Measurements from ENCODE around the gene FAM151B.

FAM151B gene

GRCh38 chr5:80504833-80505232, 16.9 kb downstream of the FAM151B start:
- H3K4me1 ChIP-seq (ENCODE audit: control insufficient read depth, insufficient read depth, low read length) = peaks cover 4% of the 10 kb centered on the region
- no peaks in the 10 kb centered on the region for H3K9me3 ChIP-seq (ENCODE audit: control insufficient read depth, low read length)
- H3K4me3 ChIP-seq (ENCODE audit: low read length) = no peak overlapping the region
- no peaks in the 10 kb centered on the region for H3K36me3 ChIP-seq (ENCODE audit: control insufficient read depth, insufficient read depth, low read length, severe bottlenecking)
- no peak for DNase-seq (ENCODE audit: low read depth)
- no peaks in the 10 kb centered on the region for H3K27me3 ChIP-seq (replicated peaks; ENCODE audit: control insufficient read depth, insufficient read depth, low read length)
- H3K9ac ChIP-seq (ENCODE audit: low read length) = no peak overlapping the region

- DNase-seq (ENCODE audit: low read depth) = no peak
- Histone ChIP-seq H3K9ac (ENCODE audit: low read length) (no peak overlapping the region), H3K4me3 (ENCODE audit: low read length) (no peak overlapping the region), H3K27me3 (replicated peaks; ENCODE audit: control insufficient read depth, insufficient read depth, low read length) (no peaks in the 10 kb centered on the region), H3K9me3 (ENCODE audit: control insufficient read depth, low read length) (no peaks in the 10 kb centered on the region), H3K36me3 (ENCODE audit: control insufficient read depth, insufficient read depth, low read length, severe bottlenecking) (no peaks in the 10 kb centered on the region), H3K4me1 (ENCODE audit: control insufficient read depth, insufficient read depth, low read length) (peaks cover 1% of the 10 kb centered on the region)
These were observed 19.8 kb downstream of the FAM151B start for GRCh38 chr5:80507663-80508062.

GRCh38 chr5:80508844-80509243, 20.9 kb downstream of the FAM151B start:
- H3K36me3 ChIP-seq (ENCODE audit: control insufficient read depth, insufficient read depth, low read length, severe bottlenecking) = no peaks in the 10 kb centered on the region
- H3K9ac ChIP-seq (ENCODE audit: low read length) = no peak overlapping the region
- no peaks in the 10 kb centered on the region for H3K27me3 ChIP-seq (replicated peaks; ENCODE audit: control insufficient read depth, insufficient read depth, low read length)
- H3K4me3 ChIP-seq (ENCODE audit: low read length) = no peak overlapping the region
- H3K9me3 ChIP-seq (ENCODE audit: control insufficient read depth, low read length) = no peaks in the 10 kb centered on the region
- no peaks in the 10 kb centered on the region for H3K4me1 ChIP-seq (ENCODE audit: control insufficient read depth, insufficient read depth, low read length)
- no peak for DNase-seq (ENCODE audit: low read depth)

- Histone ChIP-seq H3K4me1 (ENCODE audit: control insufficient read depth, insufficient read depth, low read length) (no peaks in the 10 kb centered on the region), H3K27me3 (replicated peaks; ENCODE audit: control insufficient read depth, insufficient read depth, low read length) (no peaks in the 10 kb centered on the region), H3K9ac (ENCODE audit: low read length) (no peak overlapping the region), H3K36me3 (ENCODE audit: control insufficient read depth, insufficient read depth, low read length, severe bottlenecking) (no peaks in the 10 kb centered on the region), H3K9me3 (ENCODE audit: control insufficient read depth, low read length) (no peaks in the 10 kb centered on the region), H3K4me3 (ENCODE audit: low read length) (no peak overlapping the region)
- no peak for DNase-seq (ENCODE audit: low read depth)
These were observed 21.5 kb downstream of the FAM151B start for GRCh38 chr5:80509362-80509761.

GRCh38 chr5:80516826-80517225, 28.9 kb downstream of the FAM151B start:
- peak; percentile 72 for DNase-seq (ENCODE audit: low read depth)
- Histone ChIP-seq H3K27me3 (replicated peaks; ENCODE audit: control insufficient read depth, insufficient read depth, low read length) (no peaks in the 10 kb centered on the region), H3K9me3 (ENCODE audit: control insufficient read depth, low read length) (no peaks in the 10 kb centered on the region), H3K4me3 (ENCODE audit: low read length) (no peak overlapping the region), H3K9ac (ENCODE audit: low read length) (no peak overlapping the region), H3K4me1 (ENCODE audit: control insufficient read depth, insufficient read depth, low read length) (no peaks in the 10 kb centered on the region), H3K36me3 (ENCODE audit: control insufficient read depth, insufficient read depth, low read length, severe bottlenecking) (peaks cover 5% of the 10 kb centered on the region)

- Histone ChIP-seq H3K4me3 (ENCODE audit: low read length) (no peak overlapping the region), H3K27me3 (replicated peaks; ENCODE audit: control insufficient read depth, insufficient read depth, low read length) (no peaks in the 10 kb centered on the region), H3K9me3 (ENCODE audit: control insufficient read depth, low read length) (no peaks in the 10 kb centered on the region), H3K9ac (ENCODE audit: low read length) (no peak overlapping the region), H3K36me3 (ENCODE audit: control insufficient read depth, insufficient read depth, low read length, severe bottlenecking) (no peaks in the 10 kb centered on the region), H3K4me1 (ENCODE audit: control insufficient read depth, insufficient read depth, low read length) (no peaks in the 10 kb centered on the region)
- DNase-seq (ENCODE audit: low read depth) = peak; percentile 27
These were observed 52.8 kb downstream of the FAM151B start for GRCh38 chr5:80540691-80541090.

- no peak for DNase-seq (ENCODE audit: low read depth)
- Histone ChIP-seq H3K4me3 (ENCODE audit: low read length) (no peak overlapping the region), H3K9ac (ENCODE audit: low read length) (no peak overlapping the region), H3K4me1 (ENCODE audit: control insufficient read depth, insufficient read depth, low read length) (no peaks in the 10 kb centered on the region), H3K27me3 (replicated peaks; ENCODE audit: control insufficient read depth, insufficient read depth, low read length) (no peaks in the 10 kb centered on the region), H3K9me3 (ENCODE audit: control insufficient read depth, low read length) (no peaks in the 10 kb centered on the region), H3K36me3 (ENCODE audit: control insufficient read depth, insufficient read depth, low read length, severe bottlenecking) (no peaks in the 10 kb centered on the region)
These were observed 53.5 kb downstream of the FAM151B start for GRCh38 chr5:80541392-80541791.

GRCh38 chr5:80554646-80555045, 66.7 kb downstream of the FAM151B start:
- Histone ChIP-seq H3K36me3 (ENCODE audit: control insufficient read depth, insufficient read depth, low read length, severe bottlenecking) (no peaks in the 10 kb centered on the region), H3K4me1 (ENCODE audit: control insufficient read depth, insufficient read depth, low read length) (no peaks in the 10 kb centered on the region), H3K9me3 (ENCODE audit: control insufficient read depth, low read length) (no peaks in the 10 kb centered on the region), H3K27me3 (replicated peaks; ENCODE audit: control insufficient read depth, insufficient read depth, low read length) (peaks cover 13% of the 10 kb centered on the region), H3K9ac (ENCODE audit: low read length) (no peak overlapping the region), H3K4me3 (ENCODE audit: low read length) (no peak overlapping the region)
- no peak for DNase-seq (ENCODE audit: low read depth)

- no peak overlapping the region for H3K4me3 ChIP-seq (ENCODE audit: low read length)
- no peaks in the 10 kb centered on the region for H3K9me3 ChIP-seq (ENCODE audit: control insufficient read depth, low read length)
- H3K27me3 ChIP-seq (replicated peaks; ENCODE audit: control insufficient read depth, insufficient read depth, low read length) = peaks cover 15% of the 10 kb centered on the region
- no peak overlapping the region for H3K9ac ChIP-seq (ENCODE audit: low read length)
- H3K36me3 ChIP-seq (ENCODE audit: control insufficient read depth, insufficient read depth, low read length, severe bottlenecking) = no peaks in the 10 kb centered on the region
- no peak for DNase-seq (ENCODE audit: low read depth)
- no peaks in the 10 kb centered on the region for H3K4me1 ChIP-seq (ENCODE audit: control insufficient read depth, insufficient read depth, low read length)
These were observed 67.2 kb downstream of the FAM151B start for GRCh38 chr5:80555099-80555498.

GRCh38 chr5:80559244-80559643, 71.3 kb downstream of the FAM151B start:
- DNase-seq (ENCODE audit: low read depth) = no peak
- Histone ChIP-seq H3K9me3 (ENCODE audit: control insufficient read depth, low read length) (no peaks in the 10 kb centered on the region), H3K36me3 (ENCODE audit: control insufficient read depth, insufficient read depth, low read length, severe bottlenecking) (no peaks in the 10 kb centered on the region), H3K4me1 (ENCODE audit: control insufficient read depth, insufficient read depth, low read length) (no peaks in the 10 kb centered on the region), H3K9ac (ENCODE audit: low read length) (no peak overlapping the region), H3K4me3 (ENCODE audit: low read length) (no peak overlapping the region), H3K27me3 (replicated peaks; ENCODE audit: control insufficient read depth, insufficient read depth, low read length) (peaks cover 23% of the 10 kb centered on the region)

GRCh38 chr5:80565330-80565729, 77.4 kb downstream of the FAM151B start:
- Histone ChIP-seq H3K36me3 (ENCODE audit: control insufficient read depth, insufficient read depth, low read length, severe bottlenecking) (no peaks in the 10 kb centered on the region), H3K27me3 (replicated peaks; ENCODE audit: control insufficient read depth, insufficient read depth, low read length) (peaks cover 41% of the 10 kb centered on the region), H3K4me3 (ENCODE audit: low read length) (no peak overlapping the region), H3K9me3 (ENCODE audit: control insufficient read depth, low read length) (no peaks in the 10 kb centered on the region), H3K9ac (ENCODE audit: low read length) (no peak overlapping the region), H3K4me1 (ENCODE audit: control insufficient read depth, insufficient read depth, low read length) (no peaks in the 10 kb centered on the region)
- no peak for DNase-seq (ENCODE audit: low read depth)

GRCh38 chr5:80566711-80567259, 78.9 kb downstream of the FAM151B start:
- H3K36me3 ChIP-seq (ENCODE audit: control insufficient read depth, insufficient read depth, low read length, severe bottlenecking) = no peaks in the 10 kb centered on the region
- H3K4me3 ChIP-seq (ENCODE audit: low read length) = no peak overlapping the region
- no peak overlapping the region for H3K9ac ChIP-seq (ENCODE audit: low read length)
- no peaks in the 10 kb centered on the region for H3K4me1 ChIP-seq (ENCODE audit: control insufficient read depth, insufficient read depth, low read length)
- no peak for DNase-seq (ENCODE audit: low read depth)
- H3K9me3 ChIP-seq (ENCODE audit: control insufficient read depth, low read length) = no peaks in the 10 kb centered on the region
- H3K27me3 ChIP-seq (replicated peaks; ENCODE audit: control insufficient read depth, insufficient read depth, low read length) = peaks cover 56% of the 10 kb centered on the region
